GM19395 (cell line): Measurements from ENCODE around the gene C2CD3.
"Not testable (repeated sequence)": the region's sequence is repeated elsewhere in the genome, so short reads cannot be mapped to it uniquely, and the experiment has no call there.

Experiments used
- ATAC-seq: cut with Tn5 transposase; IDR thresholded peaks from one replicate; pipeline ENCODE4 v1.9.1; 2021; ENCODE audit warnings: mild to moderate bottlenecking, moderate library complexity; ENCODE audit not compliant: unreplicated experiment

C2CD3 gene

DNA sequence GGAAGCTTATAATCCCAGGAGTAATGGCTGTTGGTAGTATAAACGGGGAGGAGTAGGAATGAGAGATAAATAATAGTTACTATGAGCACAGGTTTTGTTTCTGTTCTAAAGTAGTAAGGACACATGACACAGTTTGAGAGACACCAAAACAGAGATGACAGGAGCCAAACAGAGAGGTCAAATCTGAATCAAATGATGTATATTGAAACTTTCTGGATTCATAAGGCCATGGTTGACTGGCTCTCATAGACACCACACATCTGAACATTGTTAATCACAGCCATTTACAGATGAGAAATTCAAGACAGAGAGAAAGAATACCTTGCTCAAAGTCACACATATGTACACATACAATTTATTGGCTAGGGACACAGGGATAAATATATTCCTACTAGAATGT lies 98.5 kb downstream of the C2CD3 start:
- ATAC-seq, result no peak

DNA sequence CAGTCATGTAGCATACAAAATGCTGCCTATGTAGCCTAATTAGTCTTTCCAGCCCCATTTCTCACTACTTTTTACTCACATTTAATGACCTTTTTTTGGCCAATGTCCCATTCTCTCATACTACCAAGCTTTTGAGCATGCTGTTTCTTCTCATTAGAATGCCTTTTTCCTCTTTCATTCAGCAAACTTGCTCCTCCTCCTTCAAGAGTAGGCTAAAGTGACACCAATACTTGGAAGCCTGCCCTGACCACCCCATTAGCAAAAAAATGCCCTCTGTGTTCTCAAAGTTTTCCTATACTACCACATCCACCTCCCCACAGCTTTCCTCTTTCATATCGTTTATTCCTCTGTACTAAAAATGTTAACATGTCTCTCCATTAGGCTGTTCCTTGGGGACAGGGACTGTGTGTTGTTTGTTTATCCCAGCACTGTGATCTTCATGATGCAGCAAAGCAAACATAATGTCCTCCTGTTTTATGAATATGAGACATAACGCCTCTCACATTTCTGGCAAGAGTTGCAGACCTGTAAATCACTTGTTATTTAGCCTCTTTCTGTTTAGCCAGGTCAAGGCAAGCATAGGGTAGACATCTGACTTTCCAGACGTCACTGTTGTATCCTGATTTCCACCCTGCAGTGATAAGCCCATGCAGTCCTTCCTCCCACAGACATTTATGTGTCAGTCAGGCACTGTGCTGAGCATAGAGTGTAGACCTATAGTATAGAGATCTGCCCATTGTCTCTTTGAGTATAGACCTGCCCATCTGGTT lies 99.9 kb downstream of the C2CD3 start:
- ATAC-seq, result no peak

DNA sequence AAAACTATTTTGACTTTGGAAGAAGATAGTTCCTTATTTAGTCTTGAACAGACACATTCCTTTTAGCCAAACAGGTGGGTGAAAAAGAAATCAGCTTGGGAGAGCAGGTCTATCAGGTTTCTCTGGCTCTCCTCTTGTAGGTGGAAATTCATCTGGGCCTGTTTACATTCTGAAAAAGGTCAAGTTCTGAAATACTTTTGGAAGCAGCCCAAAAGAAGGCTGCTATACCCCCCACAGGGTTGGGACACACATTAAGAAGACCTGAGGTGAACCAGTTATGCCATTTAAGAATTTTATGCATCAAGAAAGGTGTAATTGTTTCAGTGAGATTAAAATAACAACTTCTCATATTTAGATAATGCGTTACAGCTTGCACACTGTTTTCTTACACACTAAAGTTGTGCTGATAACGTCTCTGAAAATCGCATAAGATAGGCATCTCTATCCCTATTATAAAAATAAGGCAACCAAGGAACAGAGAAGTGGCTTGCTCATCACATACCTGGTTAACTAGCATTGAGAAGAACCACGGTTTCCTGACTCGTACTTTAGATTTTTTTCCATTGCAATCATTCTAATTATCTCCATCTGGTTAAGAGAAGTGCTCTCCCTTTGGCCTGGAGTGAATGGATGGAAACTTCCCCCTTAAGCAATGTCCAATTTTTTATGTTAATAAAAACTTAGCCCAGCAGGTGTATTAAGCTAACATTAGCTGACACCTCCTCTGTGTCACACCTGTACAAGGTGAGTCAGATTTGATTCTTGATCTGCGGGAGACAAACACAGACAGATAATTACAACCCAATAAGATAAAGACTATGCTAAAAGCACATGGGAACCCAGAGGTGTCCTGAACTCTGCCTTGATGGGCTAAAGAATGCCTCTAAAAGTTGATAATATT lies 101.4 kb downstream of the C2CD3 start:
- no peak for ATAC-seq

DNA sequence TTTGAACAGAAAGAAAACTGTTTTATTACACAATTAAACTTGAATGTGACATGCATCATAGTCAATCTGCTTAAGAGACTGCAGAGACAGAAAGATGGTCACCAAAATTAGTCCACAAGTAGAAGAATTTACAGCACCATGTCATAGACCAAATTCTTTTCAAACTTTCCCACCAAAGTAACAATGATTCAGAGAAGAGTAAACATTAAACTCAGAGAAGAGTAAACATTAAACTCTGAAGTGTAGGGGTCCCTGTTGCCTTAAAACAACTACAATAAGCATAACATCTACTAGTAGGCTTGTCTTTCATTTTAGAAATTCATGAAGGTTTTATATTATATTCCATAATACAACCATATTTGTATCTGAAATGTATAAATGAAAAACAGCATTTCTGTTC lies 104.1 kb downstream of the C2CD3 start:
- ATAC-seq, result not testable (repeated sequence)

DNA sequence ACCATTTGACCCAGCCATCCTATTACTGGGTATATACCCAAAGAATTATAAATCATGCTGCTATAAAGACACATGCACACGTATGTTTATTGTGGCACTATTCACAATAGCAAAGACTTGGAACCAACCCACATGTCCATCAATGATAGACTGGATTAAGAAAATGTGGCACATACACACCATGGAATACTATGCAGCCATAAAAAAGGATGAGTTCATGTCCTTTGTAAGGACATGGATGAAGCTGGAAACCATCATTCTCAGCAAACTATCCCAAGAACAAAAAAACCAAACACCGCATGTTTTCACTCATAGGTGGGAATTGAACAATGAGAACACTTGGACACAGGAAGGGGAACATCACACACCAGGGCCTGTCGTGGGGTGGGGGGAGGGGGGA lies 105.3 kb downstream of the C2CD3 start:
- not testable (repeated sequence) for ATAC-seq

DNA sequence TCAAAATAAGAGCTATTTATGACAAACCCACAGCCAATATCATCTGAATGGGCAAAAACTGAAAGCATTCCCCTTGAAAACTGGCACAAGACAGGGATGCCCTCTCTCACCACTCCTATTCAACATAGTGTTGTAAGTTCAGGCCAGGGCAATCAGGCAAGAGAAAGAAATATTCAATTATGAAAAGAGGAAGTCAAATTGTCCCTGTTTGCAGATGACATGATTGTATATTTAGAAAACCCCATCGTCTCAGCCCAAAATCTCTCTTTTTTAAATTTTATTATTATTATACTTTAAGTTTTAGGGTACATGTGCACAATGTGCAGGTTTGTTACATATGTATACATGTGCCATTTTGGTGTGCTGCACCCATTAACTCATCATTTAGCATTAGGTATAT lies 107.2 kb downstream of the C2CD3 start:
- ATAC-seq, result not testable (repeated sequence)

DNA sequence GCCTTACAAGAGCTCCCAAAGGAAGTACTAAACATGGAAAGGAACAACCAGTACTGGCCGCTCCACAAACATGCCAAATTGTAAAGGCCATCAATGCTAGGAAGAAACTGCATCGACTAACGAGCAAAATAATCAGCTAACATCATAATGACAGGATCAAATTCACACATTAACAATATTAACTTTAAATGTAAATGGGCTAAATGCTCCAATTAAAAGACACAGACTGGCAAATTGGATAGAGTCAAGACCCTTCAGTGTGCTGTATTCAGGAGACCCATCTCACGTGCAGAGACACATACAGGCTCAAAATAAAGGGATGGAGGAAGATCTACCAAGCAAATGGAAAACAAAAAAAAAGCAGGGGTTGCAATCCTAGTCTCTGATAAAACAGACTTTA lies 109.2 kb downstream of the C2CD3 start:
- not testable (repeated sequence) for ATAC-seq

DNA sequence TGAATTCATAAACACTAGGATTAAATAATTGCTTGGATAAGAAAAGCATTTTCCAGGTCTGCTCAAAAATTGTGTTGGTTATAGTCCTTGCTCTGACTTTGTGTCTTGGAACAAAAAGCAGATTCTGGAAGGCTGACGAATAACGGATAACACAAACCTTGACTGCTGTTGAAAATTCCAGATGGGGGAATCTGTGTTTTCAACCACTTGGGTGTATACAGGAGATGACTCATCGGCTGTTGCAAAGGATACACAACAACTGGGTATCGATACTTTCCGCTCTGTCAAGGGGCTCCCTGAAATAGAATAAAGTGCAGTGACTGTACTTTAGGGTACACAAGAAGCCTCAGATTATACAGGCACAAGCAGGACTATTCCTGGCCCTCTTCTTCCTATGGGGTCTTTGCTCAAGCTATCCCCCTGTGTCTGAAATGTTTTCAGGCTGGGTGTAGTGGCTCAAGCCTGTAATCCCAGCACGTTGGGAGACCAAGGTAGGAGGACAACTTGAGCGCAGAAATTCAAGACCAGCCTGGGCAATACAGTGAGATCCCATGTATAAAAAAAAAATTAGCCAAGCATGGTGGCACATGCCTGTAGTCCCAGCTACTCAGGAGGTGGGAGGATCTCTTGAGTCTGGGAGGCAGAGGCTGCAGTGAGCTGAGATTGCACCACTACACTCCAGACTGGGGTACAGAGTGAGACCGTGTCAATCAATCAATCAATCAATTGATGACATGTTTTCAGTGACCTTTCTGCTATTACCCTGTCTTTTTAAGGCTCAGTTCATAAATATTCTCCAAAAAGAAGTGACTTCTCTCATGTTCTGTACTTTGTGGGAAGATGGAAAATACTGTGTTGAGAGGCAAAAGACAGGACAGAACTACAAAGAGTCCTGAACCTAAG lies 113.3 kb downstream of the C2CD3 start:
- ATAC-seq, result no peak

DNA sequence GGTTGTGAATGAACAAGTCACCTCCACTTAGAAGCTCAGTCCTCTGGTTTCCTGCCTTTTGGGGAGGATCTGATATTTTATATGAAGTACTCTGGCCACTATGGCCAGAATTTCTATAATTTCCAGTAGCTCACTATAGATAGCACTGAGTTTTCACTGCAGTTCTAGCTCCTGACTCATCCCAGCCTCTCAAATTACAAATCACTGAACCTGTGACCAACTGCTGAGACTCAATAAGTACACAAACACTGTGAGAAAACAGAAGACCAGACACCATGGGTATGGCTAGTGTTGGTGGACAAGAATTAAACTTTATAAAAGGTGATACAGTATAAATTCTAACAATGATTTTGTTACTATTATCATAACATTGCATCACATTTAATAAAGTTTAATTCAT lies 114.9 kb downstream of the C2CD3 start:
- no peak for ATAC-seq

DNA sequence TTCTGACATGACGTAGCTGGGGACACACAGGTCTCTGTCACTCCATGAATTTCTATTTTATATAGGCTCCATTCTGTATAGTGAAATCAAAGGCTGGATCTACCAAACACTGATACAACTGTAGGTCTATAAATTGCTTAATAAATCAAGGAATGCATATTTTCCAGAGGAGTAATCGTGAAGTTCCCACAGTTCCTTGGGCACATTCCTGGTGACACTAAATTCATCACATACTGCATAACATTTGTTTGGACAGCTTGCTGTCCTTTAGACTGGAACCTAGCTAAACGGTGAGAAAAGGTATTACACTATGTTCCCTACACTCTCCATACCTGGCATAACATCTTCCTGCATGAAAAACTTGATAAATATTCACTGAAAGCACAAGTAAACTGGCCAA lies 120.3 kb downstream of the C2CD3 start:
- no peak for ATAC-seq

DNA sequence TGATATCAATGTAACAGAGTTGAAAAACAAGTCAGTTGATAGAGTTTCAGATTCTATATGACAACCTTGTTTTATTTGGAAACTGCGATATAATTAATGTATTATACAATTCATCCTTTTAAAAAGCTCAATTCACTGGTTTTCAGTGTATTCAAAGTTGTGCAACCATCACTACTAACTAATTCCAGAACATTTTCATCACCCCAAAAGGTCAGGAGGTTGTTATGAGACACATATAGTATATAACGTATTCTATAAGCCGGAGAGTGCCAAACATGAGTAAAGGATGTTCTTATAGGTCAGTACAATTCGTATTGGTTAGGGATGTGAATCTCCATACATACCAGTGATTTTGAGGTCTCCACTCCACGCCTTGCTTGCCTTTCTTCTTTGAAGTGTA lies 121.8 kb downstream of the C2CD3 start:
- no peak for ATAC-seq

DNA sequence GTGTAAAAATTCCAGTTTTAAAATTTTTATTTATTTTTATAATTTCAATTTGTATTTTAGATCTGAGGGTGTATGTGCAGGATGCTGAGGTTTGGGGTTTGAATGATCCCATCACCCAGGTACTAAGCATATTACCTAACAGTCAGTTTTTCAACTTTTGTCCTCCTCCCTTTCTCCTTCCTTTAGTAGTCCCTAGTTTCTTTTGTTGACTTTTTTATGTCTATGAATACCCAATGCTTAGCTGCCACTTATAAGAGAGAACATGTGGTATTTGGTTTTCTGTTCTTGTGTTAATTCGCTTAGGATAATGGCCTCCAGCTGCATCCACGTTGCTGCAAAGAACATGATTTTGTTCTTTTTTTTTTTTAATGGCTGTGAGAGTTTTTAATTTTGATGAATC lies 126.3 kb downstream of the C2CD3 start:
- ATAC-seq, result no peak

DNA sequence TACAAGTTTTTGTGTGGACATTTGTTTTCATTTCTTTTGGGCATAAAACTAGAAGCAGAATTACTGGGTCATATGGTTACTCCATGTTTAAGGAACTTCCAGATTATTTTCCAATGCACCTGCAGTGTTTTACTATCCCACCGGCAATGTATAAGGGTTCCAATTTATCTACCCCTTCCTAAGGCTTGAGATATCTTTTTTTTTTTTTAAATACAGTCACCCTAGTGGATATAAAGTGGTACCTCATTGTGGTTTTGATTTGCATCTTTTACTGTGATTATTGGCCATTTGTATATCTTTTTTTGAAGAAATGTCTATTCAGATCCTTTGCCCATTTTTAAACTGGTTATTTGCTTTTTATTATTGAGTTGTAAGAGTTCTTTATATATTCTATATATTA lies 127.4 kb downstream of the C2CD3 start:
- no peak for ATAC-seq

DNA sequence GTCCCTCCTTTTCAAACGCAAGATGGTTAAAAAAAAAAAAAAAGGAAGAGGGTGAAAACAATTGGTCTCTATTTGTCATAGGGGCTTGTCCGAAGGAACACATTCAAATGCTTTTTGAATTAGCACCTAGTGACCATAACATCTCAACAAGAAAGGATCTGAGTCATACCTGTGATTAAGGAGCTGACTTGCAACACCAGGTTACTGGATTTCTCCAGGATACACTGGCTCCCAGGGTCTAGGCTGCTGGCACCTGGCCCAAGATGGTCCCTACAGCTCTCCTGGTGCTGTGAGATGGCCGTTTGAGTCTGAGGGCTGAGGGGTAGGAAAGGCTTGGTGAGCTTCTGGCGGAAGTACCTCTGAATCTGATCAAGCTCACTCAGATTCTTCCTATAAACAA lies 133.5 kb downstream of the C2CD3 start:
- no peak for ATAC-seq

DNA sequence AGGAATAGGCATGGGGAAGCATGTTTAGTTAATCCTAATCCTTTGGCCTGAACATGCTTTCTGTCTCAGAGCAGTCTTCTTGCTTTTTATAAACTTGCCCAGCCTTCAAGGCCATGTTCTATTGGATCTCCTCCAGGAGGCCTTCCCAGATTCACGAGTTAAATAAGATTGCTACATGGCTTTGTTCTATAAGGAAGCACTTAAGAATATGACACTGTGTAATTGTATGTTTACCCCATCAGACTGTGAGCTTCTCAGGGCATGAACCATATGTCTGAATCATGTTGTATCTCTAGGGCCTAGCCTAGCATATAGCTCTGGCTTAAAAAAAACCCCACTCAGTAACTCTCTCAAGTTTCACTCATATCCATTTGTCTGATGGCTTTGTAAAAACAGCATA lies 135.5 kb downstream of the C2CD3 start:
- ATAC-seq, result no peak

DNA sequence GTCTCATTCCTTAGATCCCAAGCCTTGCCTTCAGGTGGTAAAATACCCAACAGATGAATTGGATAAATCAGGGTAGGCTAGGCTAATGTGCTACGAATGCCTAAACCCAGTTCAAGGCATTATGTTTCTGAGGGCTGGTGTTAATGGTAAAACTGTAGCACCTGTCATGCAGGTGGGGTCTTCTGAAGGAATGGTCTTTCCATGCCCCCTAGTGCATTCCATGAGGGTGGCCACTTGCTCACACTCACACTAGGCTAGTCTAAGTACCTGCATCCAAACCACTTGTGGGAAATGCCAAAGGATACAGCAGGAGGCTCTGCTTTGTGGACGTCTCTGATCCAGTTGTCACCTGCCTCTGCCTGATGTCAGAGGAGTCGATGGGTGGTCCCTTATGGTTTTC lies 137.8 kb downstream of the C2CD3 start:
- no peak for ATAC-seq

DNA sequence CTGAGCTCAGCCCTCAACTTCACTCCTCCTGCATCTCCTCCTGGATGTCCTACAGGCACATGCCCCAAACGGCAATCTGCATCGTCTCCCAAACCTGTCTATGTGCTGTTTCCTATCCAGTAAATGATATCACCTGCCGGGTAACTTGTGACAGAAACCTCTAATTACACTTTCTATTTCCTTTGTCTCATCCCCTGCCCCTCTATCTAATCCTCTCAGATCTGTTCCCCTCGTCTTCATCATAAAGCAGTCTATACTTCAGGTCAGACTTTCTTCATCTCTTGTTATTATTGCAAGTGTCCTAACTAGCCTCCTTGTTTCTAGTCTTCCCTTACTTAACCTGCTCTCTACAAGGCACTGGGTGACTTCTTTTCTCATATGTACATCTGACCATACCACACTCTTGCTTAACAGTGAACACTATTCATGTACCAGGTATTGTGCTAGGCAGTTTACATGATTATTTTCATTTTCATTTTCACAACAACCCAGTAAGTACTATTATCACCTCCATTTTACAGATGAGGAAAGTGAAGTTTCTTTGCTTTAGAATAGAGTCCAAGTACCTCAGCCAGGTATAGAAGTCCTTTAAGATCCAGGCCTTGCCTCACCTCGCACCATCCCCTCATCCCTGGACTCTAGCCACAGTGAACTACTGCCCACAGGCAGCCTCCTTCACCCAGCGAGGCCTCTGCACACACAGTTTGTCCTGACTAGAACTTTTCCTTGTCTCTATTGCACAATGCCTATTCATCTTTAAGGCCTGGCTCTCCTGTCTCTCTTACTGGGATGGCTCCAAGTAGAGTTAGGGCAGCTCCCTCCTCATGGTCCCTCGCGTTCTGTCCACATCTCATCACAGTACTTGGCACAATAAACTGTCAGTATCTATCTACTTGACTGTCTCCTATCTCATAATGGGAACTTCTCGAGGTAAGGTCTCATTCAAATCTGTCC lies 139.8 kb downstream of the C2CD3 start:
- ATAC-seq, result no peak

DNA sequence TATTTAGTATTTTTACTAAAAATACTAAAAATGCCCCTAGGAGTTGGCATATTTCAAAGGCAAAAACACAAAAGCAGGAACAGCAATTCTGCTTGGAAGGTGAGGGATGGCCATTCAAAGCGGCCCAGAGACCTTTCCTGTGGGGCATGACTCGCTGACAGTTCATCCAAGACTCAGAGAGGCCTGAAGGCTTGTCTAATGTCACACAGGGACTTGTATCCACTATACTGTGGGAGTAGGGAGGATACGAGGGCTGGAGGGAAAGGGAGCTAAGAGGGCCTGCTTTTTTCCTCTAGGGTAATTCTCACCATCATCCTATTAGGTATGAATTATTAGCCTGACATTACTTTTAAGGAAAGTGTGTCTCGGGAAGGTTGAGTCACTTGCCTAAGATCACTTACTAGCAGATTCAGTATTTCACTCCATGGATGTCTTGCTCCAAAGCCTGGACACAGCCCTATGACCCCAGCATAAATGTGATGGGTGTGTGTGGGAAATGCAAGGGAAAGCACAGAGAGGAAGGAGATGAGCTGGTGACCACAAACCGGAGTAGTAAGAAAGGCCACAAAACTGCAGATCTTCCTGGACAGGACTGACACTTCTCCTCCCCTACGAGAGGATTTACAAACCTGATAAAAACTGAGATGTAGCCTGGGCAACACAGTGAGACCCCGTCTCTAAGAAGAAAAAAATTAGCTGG lies 145.2 kb downstream of the C2CD3 start:
- no peak for ATAC-seq

DNA sequence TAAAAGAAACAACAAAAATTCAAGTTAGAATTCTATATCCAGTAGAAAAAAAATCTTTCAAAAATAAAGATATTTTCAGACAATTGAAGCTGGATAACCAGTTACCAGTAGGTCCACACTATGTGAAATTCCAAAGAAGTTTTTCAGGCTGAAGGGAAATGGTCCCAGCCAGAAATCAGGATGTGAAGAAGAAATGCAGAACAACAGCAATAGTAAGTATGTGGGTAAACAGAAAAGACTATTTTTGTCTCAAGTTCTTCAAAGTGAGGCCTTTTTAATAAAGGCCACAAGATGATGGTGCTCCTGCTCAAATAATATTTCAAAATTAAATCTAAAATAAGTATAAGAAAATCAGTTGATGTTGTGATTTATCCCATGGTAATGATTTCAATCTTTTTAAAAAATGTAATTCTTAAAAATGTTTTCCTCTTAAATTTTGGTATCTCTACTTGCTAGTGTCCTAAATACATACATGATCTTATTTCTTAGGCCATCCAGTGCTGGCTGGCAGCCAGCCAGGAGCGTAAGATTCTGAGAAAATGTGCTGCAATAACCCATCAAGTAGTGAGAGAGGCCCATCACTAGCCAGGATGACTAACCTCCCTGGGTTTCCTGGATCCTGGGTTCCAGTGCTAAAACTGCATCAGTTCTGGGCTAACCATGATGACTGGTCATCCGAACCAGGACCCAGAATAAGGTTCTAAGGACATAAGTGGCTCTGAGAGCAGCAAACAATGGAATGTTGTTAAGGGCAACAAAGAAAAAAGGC lies 146.4 kb downstream of the C2CD3 start:
- no peak for ATAC-seq
